IPS-15b (cell line): Measurements from ENCODE around the gene EDEM2.
"Not testable (repeated sequence)": the region's sequence is repeated elsewhere in the genome, so short reads cannot be mapped to it uniquely, and the experiment has no call there.

Source experiments
- H3K27me3 ChIP-seq: one replicate; pipeline ENCODE4 v1.6.1; 2013; ENCODE audit warnings: low read length; ENCODE audit not compliant: control insufficient read depth, insufficient read depth
- H3K36me3 ChIP-seq: one replicate; pipeline ENCODE4 v1.6.1; 2013; ENCODE audit warnings: low read length; ENCODE audit not compliant: control insufficient read depth, insufficient read depth
- H3K4me1 ChIP-seq: one replicate; pipeline ENCODE4 v1.6.1; 2013; ENCODE audit warnings: mild to moderate bottlenecking, low read length; ENCODE audit not compliant: control insufficient read depth, insufficient read depth
- H3K4me3 ChIP-seq: one replicate; pipeline ENCODE4 v1.5.1; 2013; ENCODE audit warnings: low read depth, low read length
- H3K9ac ChIP-seq: one replicate; pipeline ENCODE4 v1.6.1; 2013; ENCODE audit warnings: low read depth, mild to moderate bottlenecking, low read length
- H3K9me3 ChIP-seq: one replicate; pipeline ENCODE4 v1.6.1; 2013; ENCODE audit warnings: mild to moderate bottlenecking, low read length; ENCODE audit not compliant: control insufficient read depth, insufficient read depth

Gene EDEM2

DNA sequence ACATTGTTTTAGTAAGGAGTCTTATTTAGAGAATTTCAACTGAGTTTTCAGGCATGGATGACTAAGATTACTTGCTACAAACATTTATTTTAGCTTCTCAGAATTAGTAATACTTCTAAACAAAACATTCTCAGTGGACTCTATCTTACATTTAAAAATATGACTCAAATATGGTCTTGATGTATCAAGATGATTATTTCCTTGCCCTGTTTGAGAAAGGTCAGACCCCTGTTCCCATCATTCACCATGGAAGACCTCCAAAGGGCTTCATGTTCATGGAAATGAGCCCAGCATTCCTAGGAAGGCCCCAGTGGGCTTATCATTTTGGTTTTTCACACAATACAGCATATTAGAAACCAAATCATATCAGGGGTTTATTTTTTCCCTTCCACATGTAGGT is 29.9 kb downstream of the EDEM2 start:
- no peak overlapping the region for H3K4me3 ChIP-seq
- H3K4me1 ChIP-seq = no peaks in the 10 kb centered on the region
- H3K36me3 ChIP-seq = peaks cover 18% of the 10 kb centered on the region
- no peaks in the 10 kb centered on the region for H3K9me3 ChIP-seq
- no peaks in the 10 kb centered on the region for H3K27me3 ChIP-seq
- no peak overlapping the region for H3K9ac ChIP-seq

DNA sequence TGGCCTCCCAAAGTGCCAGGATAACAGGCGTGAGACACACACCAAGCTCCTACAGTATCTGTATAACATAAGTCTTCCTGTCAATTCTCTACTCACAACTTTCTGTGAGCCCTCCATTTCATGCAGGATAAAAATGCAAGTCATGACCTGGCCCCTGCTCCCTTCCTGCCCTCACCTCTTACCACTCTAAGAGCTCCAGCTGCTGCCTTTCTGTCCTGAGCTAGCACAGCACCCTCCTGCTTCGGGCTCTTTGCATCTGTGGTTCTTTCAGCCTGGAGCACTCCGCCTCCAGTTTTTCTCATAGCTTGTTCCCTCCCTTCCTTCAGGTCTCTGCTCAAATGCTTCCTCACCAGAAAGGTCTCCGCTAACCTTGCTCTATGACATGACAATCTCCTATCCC is 30.9 kb downstream of the EDEM2 start:
- Histone ChIP-seq H3K4me3 (no peak overlapping the region), H3K4me1 (no peaks in the 10 kb centered on the region), H3K9ac (no peak overlapping the region), H3K9me3 (no peaks in the 10 kb centered on the region), H3K36me3 (peaks cover 11% of the 10 kb centered on the region), H3K27me3 (no peaks in the 10 kb centered on the region)

DNA sequence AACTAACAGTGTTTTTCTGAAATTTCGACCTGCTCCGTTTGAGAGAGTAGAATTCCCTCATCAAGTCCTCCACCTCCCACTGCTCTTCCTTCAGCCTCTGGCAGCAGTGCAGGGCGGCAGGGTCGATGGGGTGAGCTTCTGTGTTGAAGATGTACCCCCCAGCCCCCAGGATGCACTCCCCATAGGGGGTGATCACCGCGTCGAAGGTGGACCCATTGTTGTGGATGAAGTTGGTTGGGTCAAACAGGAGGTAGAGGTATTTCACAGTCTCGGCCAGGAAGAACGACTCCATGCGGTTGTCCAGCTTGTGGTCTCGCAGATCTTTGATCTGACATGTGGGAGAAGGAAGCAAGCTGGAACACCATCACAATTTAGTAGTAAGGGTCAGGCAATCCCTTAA is 31.5 kb downstream of the EDEM2 start:
- H3K9ac ChIP-seq = no peak overlapping the region
- no peaks in the 10 kb centered on the region for H3K27me3 ChIP-seq
- no peak overlapping the region for H3K4me3 ChIP-seq
- H3K4me1 ChIP-seq = no peaks in the 10 kb centered on the region
- peaks cover 9% of the 10 kb centered on the region for H3K36me3 ChIP-seq
- H3K9me3 ChIP-seq = no peaks in the 10 kb centered on the region

DNA sequence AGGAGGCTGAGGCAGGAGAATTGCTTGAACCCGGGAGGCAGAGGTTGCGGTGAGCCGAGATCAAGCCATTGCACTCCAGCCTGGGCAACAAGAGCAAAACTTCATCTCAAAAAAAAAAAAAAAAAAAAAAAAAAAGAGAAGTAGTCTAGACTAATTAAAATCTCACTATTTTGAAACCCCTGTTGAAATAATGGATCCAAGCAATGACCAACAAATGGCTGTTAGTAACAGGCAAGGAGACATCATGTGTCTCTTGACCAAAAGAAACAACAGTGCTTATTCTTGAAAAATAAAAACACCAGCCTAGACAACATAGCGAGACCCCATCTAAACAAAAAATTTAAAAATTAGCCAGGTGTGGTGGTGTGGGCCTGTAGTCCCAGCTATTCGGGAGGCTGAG is 34.9 kb downstream of the EDEM2 start:
- not testable (repeated sequence) for H3K9ac ChIP-seq, H3K4me3 ChIP-seq, H3K9me3 ChIP-seq, H3K27me3 ChIP-seq, H3K4me1 ChIP-seq, H3K36me3 ChIP-seq

DNA sequence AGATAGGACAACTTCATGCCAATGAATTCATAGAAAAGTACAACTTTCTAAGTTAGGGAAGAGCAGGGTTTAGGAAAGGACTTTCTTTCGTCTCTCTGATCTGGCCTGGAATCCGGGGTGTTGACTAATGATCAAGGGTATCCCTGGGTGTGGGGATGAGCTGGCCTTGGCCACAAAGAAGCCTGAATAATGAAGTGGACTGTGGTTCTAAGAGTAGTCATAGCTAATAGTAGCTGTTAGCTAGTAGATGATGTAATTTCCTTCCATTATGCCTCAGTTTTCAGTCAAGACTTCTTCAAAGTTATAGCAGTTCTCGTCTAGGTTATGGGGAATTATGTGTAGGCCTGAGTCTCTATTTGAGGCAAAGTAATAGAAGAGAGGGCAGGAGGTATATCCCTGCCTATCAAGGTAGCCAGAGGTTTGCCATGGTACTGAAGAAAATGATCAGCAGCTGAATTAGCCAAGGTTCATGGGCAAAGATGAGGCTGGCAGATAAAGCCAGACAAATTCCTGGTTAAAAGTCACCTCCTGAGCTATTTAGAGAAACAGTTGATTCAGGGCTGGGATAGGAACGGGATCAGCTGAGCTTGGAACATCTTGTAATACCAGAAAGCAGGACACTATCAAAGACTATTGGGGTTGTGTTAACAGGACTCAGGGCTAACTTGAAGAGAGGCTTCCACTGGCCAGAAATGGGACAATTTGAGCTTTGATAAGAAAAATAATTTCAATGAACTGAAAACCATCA is 35.8 kb downstream of the EDEM2 start:
- H3K9me3 ChIP-seq = no peaks in the 10 kb centered on the region
- H3K27me3 ChIP-seq = no peaks in the 10 kb centered on the region
- no peak overlapping the region for H3K4me3 ChIP-seq
- H3K36me3 ChIP-seq = no peaks in the 10 kb centered on the region
- no peak overlapping the region for H3K9ac ChIP-seq
- no peaks in the 10 kb centered on the region for H3K4me1 ChIP-seq

DNA sequence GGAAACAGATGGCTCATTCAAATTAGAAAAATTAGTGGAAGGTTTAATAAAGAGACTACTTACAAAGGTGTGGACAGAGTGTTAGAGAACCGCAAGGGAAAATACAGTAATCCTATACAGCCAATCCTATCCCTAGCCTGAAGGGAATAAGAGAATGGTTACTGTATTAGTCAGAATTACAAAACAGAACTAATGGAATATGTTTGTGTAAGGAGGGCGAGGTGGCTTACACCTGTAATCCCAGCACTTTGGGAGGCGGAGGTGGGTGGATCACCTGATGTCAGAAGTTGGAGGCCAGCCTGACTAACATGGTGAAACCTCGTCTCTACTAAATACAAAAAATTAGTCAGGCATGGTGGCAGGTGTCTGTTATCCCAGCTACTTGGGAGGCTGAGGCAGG is 38.2 kb downstream of the EDEM2 start:
- Histone ChIP-seq H3K36me3 (no peaks in the 10 kb centered on the region), H3K9ac (no peak overlapping the region), H3K9me3 (no peaks in the 10 kb centered on the region), H3K4me3 (no peak overlapping the region), H3K4me1 (no peaks in the 10 kb centered on the region), H3K27me3 (no peaks in the 10 kb centered on the region)

DNA sequence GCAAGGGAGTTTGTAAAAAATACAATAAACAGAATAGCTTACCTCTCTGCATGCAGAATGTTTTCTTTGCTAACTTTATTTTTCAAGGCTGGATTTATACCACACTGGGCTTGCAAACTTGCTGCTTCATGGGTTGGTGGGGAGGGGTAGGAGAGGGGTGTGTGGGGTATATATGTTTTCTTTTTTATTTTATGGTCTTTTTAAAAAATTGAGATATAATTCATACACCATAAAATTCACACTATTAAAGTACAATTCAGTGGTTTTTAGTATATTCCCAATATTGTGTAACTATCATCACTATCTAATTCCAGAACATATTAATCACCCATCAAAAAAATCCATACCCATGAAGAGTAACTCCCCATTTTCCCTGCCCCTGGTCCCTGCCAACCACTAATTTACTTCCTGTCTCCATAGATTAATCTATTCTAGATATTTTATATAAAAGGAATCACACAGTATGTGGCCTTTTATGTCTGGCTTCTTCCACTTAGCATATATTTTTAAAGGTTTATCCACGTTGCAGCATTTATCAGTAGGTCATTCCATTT is 40.2 kb downstream of the EDEM2 start:
- Histone ChIP-seq H3K9ac (no peak overlapping the region), H3K4me3 (no peak overlapping the region), H3K36me3 (no peaks in the 10 kb centered on the region), H3K4me1 (no peaks in the 10 kb centered on the region), H3K9me3 (no peaks in the 10 kb centered on the region), H3K27me3 (no peaks in the 10 kb centered on the region)

DNA sequence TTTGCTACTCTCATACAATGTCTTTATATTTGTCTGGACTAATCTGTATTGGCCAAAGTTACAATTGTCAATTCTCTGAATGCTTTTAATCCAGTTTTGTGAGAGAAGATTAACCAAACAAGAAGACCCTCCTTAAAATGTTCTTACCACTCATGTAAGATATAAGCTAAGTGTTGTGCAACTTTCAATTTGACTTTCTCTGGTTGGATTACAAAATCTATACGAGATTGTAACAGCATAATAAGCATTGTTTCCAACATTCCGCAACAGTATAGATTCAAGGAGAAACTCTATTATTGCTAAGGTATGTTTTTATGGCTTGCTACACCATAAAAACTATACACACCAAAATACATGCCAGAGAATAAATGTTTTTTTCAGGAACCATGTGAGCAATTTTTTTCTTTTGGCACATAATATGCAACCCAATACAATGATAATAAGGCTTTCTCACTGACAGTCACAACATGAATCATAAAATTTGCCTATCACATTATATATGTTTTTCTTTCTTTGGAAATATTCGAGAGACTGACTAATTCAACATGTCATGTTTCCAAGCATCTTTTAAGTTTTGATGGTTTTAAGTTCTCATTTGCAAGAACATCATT is 42.3 kb downstream of the EDEM2 start:
- no peaks in the 10 kb centered on the region for H3K36me3 ChIP-seq
- H3K4me1 ChIP-seq = no peaks in the 10 kb centered on the region
- no peak overlapping the region for H3K9ac ChIP-seq
- H3K4me3 ChIP-seq = no peak overlapping the region
- H3K27me3 ChIP-seq = no peaks in the 10 kb centered on the region
- H3K9me3 ChIP-seq = no peaks in the 10 kb centered on the region

DNA sequence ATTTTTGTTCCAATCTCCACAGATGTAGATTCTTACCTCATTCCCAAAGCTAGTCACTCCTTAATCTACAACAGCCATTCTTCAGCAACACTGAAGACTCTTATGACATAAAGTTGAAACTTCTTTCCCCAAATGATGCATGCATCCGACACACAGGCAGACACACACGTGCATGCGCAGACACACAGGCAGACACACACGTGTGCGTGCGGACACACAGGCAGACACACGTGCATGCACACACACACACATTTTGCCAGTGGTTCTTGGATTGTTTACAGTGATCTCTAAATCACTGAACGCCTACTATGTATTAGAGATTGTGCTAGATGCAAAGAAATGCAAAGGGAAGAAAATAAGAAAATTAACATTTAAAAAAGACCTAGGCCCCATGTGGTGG is 45.5 kb downstream of the EDEM2 start:
- no peaks in the 10 kb centered on the region for H3K27me3 ChIP-seq
- no peaks in the 10 kb centered on the region for H3K36me3 ChIP-seq
- H3K9ac ChIP-seq = no peak overlapping the region
- no peak overlapping the region for H3K4me3 ChIP-seq
- no peaks in the 10 kb centered on the region for H3K9me3 ChIP-seq
- H3K4me1 ChIP-seq = no peaks in the 10 kb centered on the region

DNA sequence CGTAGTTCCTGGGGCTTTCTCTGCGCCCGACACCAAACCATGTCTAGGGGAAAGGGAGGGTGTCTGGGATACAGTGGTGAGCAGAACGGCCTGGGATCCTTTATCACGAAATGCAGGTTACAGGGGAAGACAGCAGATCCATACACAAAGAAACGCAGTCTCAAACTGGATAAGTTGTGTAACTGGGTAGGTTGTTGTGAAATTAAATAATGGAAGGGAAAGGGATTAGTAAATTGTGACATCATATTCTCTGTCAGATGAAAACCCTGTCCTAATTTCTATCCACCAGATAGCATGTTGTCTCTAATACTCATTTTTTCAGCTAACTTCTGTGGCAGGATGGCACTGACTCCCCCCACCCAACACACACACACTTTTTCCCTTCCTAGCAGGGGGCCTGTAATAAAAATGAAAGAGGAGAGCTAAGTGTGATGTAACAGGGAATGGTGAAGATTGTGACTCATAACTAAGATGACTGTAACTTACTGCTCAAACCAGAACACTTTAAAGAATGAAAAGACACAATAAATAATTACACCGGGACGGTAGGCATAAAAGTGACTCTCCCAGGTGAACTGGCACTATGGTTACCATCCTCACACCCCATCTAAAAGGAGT is 53.8 kb downstream of the EDEM2 start:
- no peaks in the 10 kb centered on the region for H3K36me3 ChIP-seq
- H3K9me3 ChIP-seq = no peaks in the 10 kb centered on the region
- no peaks in the 10 kb centered on the region for H3K27me3 ChIP-seq
- peaks cover 5% of the 10 kb centered on the region for H3K4me1 ChIP-seq
- no peak overlapping the region for H3K9ac ChIP-seq
- peak overlapping the region; percentile 95 for H3K4me3 ChIP-seq

DNA sequence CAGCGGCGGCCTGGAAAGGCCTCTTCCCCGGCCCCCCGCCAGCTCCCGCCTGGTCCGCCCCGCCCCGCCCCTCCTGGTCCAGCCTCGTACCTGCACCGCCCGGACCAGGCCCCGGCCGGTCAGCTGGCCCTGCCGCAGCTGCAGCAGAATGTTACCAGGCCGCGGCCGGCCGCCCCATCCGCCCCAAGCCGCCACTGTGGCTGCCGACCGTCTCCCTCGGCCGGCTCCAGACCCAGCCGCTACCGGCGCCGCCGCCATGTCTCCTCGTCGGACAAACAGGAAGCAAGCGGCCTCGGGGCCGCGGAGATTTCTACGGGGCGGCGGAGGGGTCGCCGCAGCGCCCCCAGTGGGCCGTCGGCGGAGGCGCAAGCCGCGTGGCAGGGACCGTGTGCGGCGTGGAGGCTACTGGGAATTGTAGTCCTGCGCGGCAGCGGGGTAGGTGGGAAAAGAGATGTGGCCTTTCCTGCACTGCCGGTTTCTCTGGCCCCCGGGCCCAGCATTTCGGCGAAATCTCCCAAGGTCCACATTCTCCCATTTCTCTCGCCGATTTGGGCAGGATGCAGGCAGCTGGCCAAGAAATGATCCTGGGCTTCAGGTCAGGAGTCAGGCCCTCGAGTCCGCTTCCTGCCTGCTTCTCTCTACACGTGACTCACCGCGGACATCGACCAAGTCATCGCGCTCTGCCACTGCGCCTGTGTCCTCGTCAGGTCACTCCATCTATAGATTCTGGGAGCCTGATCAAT is 54.4 kb downstream of the EDEM2 start, which contains the start of gene TRPC4AP:
Gene TRPC4AP (minus strand): TSS at position 284 of the 743 bp plus-strand sequence. CDS start 26 bp downstream, at position 258.
- H3K9ac ChIP-seq = peak within 1 kb of the TSS; percentile 77
- no peaks in the 10 kb centered on the region for H3K9me3 ChIP-seq
- peak within 1 kb of the TSS; percentile 95 for H3K4me3 ChIP-seq
- no peaks in the 10 kb centered on the region for H3K36me3 ChIP-seq
- H3K4me1 ChIP-seq = peaks cover 5% of the 10 kb centered on the region
- no peaks in the 10 kb centered on the region for H3K27me3 ChIP-seq
